Measurements from ENCODE around the gene PROZ. TPM values are rescaled to one million over a fixed set of nuclear protein-coding genes. Genes with fewer than 3 reads are reported as not detected.

Gene PROZ
- total and polyA plus RNA-seq, 9 of the 15 experiments (the other 6 are each of a cell fraction or from before 2014, with no cell fraction given) = not detected

- intact Hi-C loops (cut with micrococcal nuclease) = no loop called here
- peak; percentile 89 for ATAC-seq
- Histone ChIP-seq H3K9me1 (ENCODE audit: control insufficient read depth, insufficient read depth, low read length) (no peaks in the 10 kb centered on the region), H3K27ac (ENCODE audit: extremely low read depth, low read depth, low read length) (no peak within 1 kb of the TSS), H2AFZ (ENCODE audit: low read depth, low read length) (peak within 1 kb of the TSS; percentile 16; the same call in 1 of the 2 replicates), H3K79me2 (ENCODE audit: control insufficient read depth, insufficient read depth, low read length) (no peaks in the 10 kb centered on the region), H3K27me3 (ENCODE audit: control insufficient read depth in 2 of 2, insufficient read depth in 2 of 2, low read length in 2 of 2) (peaks cover 0 to 73% of the 10 kb centered on the region in 2 experiments; a peak in 4 of 5 replicates), H3K4me1 (replicated peaks in 1 of 2; ENCODE audit: control insufficient read depth in 2 of 2, insufficient read depth in 2 of 2, low read length in 2 of 2) (peaks cover 0 to 16% of the 10 kb centered on the region in 2 experiments; a peak in 2 of 5 replicates), H4K20me1 (replicated peaks; ENCODE audit: control insufficient read depth, insufficient read depth, low read length) (no peaks in the 10 kb centered on the region), H3K36me3 (ENCODE audit: control insufficient read depth, insufficient read depth, low read length) (no peaks in the 10 kb centered on the region), H3K4me2 (ENCODE audit: insufficient read depth, low read length) (no peak within 1 kb of the TSS), H3K9me3 (replicated peaks; ENCODE audit: control insufficient read depth, insufficient read depth, low read depth, low read length) (no peaks in the 10 kb centered on the region), H3K9ac (ENCODE audit: insufficient read depth in 1 of 2, low read depth in 2 of 2, low read length in 2 of 2) (no peak within 1 kb of the TSS), H3K4me3 (no peak within 1 kb of the TSS)
- no TSS peak for BruUV-seq (replicated peaks)
- ChIA-PET CTCF (ENCODE audit: low intra/inter-chr PET ratio) (no interaction called here), POLR2A (interaction anchor here (0.7 kb wide), 1 partner anchor 17 kb away, joined by 3 read pairs; no protein-coding TSS in a partner anchor)
- peak; percentile 49 to 67 (median 64) for DNase-seq (ENCODE audit: extremely low read depth in 1 of 4, low spot score in 3 of 4)
- TF ChIP-seq ILK (tag; IDR thresholded peaks at IDR 0.05; ENCODE audit: borderline replicate concordance, low read depth) (no peak), PKNOX1 (IDR thresholded peaks at IDR 0.05) (peak; percentile 62), TFAP4 (CRISPR knock-in tag; IDR thresholded peaks at IDR 0.05; ENCODE audit: borderline replicate concordance) (0 out of 2 replicates have a peak, but pooled peaks have one; percentile 12), NFIX (CRISPR knock-in tag; IDR thresholded peaks at IDR 0.05; ENCODE audit: low read depth) (no peak), HMGN3 (IDR thresholded peaks at IDR 0.05; ENCODE audit: borderline replicate concordance, extremely low read depth, insufficient read length, low read depth, low read length) (no peak), NR2C2 (CRISPR knock-in tag; IDR thresholded peaks at IDR 0.05) (no peak), NR2C2 (tag; IDR thresholded peaks at IDR 0.05) (no peak), TGIF2 (CRISPR knock-in tag; IDR thresholded peaks at IDR 0.05) (no peak)
- FAIRE-seq = peak; percentile 15
- WGBS (ENCODE audit: insufficient coverage, low coverage, missing lambda C conversion rate) = 3% methylated on average over 12 of the region's 23 CpGs
- in situ Hi-C loops (cut with MboI) = no loop called here
These were observed 35.8 kb upstream of the PROZ start, which contains the start of gene F10 for GRCh38 chr13:113122550-113123225. F10 (plus strand) TSS chr13:113122799; CDS start chr13:113122856, 57 bp downstream.

Measured in K562 (cell line).